SIG-M5 (cell line): ENCODE measurements around the gene KIF18A.
"Not testable (repeated sequence)": the region's sequence is repeated elsewhere in the genome, so short reads cannot be mapped to it uniquely, and the experiment has no call there.

Experiments used
- DNase-seq: peaks from one replicate; lab custom pipeline; 2025; lab: John Stamatoyannopoulos, UW

The KIF18A gene

DNA sequence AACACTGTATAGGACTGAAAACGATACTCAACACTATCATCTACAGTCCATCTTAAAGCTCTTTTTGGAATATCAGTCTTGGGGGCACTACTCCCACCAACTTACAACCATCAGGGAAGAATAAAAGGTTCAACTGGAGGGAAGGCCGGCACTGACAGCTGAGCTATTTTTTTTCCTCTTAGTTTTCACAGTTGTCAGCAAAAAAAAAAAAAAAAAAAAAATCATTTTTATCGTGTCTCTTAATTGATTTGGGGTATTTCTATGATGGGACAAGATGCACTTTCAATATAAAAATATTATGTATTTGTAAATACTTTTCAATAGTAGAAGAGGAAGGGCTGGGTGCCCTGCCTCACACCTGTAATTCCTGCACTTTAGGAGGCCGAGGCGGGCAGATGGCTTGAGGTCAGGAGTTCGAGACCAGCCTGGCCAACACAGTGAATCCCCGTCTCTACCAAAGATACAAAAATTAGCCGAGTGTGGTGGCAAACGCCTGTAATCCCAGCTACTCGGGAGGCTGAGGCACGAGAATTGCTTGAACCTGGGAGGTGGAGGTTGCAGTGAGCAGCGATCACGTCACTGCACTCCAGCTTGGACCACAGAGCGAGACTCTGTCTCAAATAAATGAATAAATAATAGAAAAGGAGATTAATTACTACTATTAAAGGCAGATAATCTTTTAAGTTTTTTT lies 1.5 kb downstream of the KIF18A start:
- no peak for DNase-seq

GRCh38 chr11:28105869-28106268 lies 2.1 kb downstream of the KIF18A start:
- DNase-seq: no peak

DNA sequence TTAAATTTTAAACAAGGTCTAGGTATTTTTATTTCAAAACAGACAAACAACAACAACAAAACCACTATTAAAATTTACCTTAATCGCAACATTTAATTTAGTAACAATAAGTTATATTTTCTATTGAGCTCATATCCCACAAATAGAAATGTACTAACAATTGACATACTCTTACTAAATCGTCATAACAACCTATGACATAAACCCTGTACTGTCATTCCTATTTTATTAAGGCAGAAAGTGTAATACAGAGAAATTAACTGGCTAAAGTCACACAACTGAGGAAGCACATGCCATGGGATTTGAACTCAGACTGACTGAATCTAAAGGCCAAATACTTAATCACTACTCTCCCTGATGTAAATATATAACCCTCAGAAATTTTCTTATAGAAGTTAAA lies 3.0 kb downstream of the KIF18A start:
- no peak for DNase-seq

DNA sequence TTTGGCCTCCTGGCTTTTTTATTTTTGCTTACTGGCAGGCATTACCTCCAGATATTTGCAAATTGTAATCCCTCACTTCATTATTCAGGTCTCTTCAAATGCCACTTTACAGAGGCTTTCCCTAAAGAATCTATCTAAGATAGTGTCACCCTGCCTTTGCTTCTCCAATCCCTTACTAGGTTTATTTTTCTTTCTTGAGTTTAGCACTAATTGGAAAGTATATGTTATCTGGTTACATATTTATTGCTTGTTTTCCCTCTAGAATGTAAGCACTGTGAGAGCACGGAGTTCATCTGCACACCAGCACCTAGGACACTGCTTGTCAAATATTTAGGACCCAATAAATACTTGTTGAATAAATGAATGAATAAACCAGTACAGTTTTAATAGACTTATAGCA lies 3.5 kb downstream of the KIF18A start:
- DNase-seq: no peak

DNA sequence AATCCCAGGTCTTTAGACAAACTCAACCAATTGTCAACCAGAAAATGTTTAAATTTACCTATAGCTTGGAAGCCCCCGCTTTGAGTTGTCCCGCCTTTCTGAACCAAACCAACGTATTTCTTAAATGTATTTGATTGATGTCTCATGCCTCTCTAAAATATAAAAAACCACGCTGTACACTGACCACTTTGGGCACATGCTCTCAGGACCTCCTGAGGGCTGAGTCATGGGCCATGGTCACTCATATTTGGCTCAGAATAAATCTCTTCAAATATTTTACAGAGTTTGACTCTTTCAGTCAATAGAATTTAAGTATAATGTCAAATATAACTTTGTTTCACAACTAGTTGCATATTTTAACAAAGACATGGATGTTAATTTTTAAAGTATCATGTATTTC lies 5.7 kb downstream of the KIF18A start:
- not testable (repeated sequence) for DNase-seq

GRCh38 chr11:28100665-28101064 lies 7.3 kb downstream of the KIF18A start:
- DNase-seq: no peak

DNA sequence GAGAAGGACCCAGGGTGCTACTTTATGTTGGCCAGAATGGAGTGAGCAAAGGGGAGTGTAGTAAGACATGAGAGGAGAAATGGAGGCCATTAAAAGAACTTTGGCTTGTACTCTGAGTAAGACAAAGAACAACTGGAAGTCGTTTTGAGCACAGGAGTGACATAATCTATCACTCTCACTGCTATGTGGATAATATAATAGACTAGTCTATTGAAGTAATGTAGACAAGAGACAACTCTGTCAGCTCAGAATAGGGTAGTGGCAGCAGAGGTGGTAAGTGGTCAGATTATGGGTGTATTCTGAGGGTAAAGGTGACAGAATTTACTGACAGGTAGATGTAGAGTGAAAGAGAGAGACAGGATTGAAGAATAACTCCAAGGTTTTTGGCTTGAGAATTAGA lies 8.2 kb downstream of the KIF18A start:
- DNase-seq: no peak

GRCh38 chr11:28098257-28098656 lies 9.7 kb downstream of the KIF18A start:
- no peak for DNase-seq

DNA sequence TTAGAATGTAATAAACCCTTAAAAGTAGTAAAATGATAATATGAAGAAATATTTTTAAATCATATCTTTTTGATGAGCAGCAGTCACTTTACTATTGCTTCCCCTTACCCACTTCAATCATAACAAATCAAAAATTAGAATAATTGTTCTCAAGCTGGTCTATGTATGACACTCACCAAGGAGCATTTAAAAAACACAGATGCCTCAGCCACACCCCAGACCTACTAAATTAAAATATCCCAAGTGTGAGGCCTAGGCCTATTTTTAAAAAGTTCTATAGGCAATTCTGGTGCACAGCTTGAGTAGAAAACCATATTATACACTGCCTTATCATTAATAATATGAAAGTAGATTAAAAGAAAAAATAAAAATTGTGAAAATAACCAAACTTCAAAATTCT lies 15.2 kb downstream of the KIF18A start:
- no peak for DNase-seq

DNA sequence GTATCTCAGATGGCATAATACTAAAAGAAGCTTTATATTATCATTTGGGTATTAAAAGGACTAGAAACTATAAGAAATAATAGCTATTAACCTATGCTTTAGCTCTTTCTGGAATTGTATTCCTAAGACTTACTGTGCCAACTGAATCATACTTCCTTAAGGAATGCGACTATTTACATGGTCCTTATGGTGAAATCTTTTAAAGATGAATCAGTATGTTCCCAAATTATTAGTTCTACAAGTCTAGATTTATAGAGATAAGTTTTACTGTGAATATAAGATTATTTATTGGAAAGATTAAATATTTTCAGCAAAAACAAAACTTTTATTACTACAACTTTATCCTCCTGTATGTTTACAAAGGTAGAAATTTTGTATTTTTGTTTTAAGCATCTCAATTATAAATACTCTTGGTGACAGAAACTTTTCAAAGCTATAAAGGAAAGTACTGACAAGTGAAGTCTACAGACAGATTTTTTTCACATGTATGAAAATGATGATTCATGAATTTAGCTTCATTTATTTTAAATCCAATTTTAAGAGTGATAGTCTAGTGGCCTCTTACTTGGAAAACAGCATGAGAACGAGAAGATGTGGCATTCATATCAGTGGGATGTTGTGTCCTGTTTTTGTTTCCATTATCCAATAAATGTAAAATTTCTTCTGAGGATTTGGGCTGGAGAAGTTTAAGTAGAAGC lies 17.8 kb downstream of the KIF18A start:
- DNase-seq: no peak

- no peak for DNase-seq
Measured at GRCh38 chr11:28089378-28089777, 18.6 kb downstream of the KIF18A start.

DNA sequence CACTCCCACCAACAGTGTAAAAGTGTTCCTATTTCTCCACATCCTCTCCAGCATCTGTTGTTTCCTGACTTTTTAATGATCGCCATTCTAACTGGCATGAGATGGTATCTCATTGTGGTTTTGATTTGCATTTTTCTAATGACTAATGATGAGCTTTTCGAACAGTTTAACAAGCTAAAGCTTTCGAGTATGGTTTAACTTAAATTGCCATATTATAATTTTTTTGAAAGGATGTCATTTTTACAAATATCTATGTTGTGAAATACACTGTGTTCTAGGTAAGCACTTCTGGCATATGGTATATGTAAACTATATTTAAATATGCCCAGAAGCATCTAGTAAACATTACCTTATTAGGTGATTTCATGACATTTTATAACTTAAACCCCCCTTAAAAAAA lies 20.3 kb downstream of the KIF18A start:
- DNase-seq: not testable (repeated sequence)

DNA sequence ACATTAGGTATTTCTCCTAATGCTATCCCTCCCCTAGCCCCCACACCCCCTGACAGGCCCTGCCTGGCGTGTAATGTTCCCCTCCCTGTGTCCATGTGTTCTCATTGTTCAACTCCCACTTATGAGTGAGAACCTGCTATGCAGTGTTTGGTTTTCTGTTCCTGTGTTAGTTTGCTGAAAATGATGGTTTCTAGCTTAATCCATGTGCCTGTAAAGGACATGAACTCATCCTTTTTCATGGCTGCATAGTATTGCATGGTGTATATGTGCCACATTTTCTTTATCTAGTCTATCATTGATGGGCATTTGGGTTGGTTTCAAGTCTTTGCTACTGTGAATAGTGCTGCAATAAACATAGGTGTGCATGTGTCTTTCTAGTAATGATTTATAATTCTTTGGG lies 20.8 kb downstream of the KIF18A start:
- DNase-seq: not testable (repeated sequence)

DNA sequence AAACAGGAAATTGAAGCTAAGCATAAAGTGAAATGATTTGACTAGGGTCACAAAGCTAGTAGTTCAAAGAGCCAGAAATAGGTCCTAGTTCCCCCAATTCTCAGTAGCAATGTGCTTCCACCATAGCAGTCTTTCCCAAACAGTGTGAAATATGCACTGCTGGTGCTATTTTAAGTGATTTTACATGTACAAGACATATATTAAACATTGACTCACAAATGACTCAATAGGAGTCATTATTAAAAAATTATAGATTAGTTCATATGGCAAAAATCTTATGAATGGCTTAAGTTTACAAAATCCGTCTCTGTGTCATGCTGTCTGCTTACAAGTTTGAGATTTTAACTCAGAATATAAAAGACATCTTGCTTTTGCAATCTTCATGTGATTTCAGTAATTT lies 21.4 kb downstream of the KIF18A start:
- DNase-seq: no peak

DNA sequence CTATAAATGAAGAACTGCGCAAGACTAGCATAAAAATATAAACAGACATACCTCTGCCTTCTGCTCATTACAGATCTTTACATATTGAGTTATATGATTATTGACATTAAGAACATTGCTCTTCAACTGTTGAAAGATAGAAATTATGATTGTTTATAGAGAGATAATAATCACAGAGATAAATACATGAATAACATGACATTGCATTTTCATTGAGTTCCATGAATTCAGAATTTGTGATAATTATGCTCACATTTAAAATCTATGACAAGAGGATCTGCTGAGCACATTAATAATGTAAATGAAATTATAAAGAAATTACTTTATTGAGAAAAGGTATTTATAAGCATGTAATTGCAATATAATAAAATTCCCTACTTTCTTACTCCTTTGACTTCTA lies 24.8 kb downstream of the KIF18A start:
- no peak for DNase-seq

DNA sequence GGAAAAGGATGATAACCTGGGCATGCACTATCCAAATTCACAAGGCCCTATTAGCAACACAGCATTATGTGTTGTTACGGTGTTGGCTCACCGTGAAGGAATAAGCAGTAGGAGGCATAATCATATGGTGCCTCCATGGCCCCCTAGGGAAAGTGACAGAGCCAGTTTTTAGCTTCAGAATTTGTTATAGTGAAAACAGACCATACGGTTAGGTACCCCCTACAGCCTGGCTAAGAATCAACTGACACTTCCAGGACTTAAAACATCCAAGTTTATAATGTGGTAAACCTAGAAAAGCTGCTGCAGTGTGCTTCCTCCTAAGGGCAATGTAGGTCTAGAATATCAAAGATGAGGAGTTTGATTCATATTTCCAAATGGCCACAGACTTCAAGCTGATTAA lies 30.4 kb downstream of the KIF18A start:
- no peak for DNase-seq

GRCh38 chr11:28072321-28072720 lies 35.6 kb downstream of the KIF18A start:
- no peak for DNase-seq

DNA sequence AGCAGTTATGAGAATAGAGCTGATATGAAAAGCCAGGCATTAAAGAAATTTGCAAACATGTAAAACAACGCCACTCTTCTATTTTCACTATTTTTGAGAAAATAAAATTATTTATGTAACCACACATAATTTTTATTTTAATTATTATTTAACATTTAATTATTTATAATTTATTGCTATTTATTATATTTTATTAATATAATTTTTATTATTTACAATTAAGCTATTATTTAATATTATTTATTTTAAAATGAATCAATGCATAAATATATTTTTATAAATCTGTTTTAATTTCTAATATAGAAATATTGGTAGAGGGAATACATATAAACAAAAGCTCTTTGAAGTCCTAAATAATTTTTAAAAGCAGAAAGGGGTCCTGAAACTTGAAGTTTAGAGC lies 36.7 kb downstream of the KIF18A start:
- no peak for DNase-seq

DNA sequence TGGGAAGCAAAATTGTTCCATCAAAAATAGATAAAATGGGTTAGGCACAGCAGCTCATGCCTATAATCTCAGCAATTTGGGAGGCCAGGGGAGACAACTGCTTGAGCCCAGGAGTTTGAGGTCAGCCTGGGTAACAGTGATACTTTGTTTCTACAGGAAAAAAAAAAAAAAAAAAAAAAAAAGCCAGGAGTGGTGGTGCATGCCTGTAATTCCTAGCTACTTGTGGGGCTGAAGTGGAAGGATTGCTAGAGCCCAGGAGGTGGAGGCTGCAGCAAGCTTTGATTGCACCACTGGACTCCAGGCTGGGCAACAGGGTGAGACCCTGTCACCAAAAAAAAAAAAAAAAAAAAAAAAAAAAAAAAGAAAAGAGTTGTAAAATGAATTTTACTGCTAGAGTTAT lies 49.6 kb downstream of the KIF18A start:
- DNase-seq: no peak

- DNase-seq: no peak
Measured at GRCh38 chr11:28054821-28055220, 53.1 kb downstream of the KIF18A start.

- DNase-seq: no peak
Measured at GRCh38 chr11:28049338-28050216, 58.4 kb downstream of the KIF18A start.

- no peak for DNase-seq
Measured at GRCh38 chr11:28048812-28049211, 59.1 kb downstream of the KIF18A start.
